Measurements from ENCODE around the gene FAM131C. TPM values are rescaled to one million over a fixed set of nuclear protein-coding genes. Genes with fewer than 3 reads are reported as not detected.

The FAM131C gene
- total RNA-seq, 4 donors from 2014 or later, result 0.28 to 0.85 TPM; not detected in 2

DNA sequence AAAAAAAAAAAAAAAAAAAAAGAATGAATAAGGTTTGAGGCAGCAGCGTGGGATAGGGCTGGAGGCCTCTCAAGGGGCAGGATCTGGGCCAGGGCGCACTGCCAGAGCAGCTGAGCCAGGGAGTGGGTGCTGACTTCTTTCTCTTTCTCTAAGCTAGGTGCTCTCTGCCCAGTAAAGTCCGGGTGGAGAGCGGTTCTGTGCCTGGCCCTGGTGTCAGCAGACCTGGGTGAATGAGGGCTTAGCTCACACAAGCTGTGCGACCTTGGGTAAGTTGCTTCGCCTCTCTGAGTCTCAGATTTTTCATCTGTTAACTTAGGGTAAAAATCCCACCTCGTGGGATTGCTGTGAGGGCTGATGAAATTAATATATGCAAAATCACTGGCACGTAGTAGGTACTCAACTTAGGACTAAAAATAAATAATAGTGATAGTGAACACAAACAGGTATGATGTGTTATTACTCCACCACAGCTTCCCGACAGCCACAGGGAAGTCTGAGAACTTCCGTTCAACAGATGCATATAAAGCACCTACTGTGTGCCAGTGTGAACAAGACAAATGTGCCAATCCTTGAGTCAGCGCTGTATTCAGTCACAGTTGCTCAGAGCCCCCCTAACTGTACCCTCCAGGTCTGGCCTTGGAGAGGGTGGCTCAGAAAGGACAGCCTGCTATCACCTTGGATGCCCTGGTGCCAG lies 2.0 kb upstream of the FAM131C start:
- TF ChIP-seq POLR2A (IDR thresholded peaks at IDR 0.05), result no peak
- TF ChIP-seq, protein P1, sequence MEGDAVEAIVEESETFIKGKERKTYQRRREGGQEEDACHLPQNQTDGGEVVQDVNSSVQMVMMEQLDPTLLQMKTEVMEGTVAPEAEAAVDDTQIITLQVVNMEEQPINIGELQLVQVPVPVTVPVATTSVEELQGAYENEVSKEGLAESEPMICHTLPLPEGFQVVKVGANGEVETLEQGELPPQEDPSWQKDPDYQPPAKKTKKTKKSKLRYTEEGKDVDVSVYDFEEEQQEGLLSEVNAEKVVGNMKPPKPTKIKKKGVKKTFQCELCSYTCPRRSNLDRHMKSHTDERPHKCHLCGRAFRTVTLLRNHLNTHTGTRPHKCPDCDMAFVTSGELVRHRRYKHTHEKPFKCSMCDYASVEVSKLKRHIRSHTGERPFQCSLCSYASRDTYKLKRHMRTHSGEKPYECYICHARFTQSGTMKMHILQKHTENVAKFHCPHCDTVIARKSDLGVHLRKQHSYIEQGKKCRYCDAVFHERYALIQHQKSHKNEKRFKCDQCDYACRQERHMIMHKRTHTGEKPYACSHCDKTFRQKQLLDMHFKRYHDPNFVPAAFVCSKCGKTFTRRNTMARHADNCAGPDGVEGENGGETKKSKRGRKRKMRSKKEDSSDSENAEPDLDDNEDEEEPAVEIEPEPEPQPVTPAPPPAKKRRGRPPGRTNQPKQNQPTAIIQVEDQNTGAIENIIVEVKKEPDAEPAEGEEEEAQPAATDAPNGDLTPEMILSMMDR (IDR thresholded peaks at IDR 0.05), result no peak
- Histone ChIP-seq H3K9me3 (no peaks in the 10 kb centered on the region), H3K27me3 (no peaks in the 10 kb centered on the region), H3K4me3 (no peak overlapping the region), H3K27ac (peak overlapping the region; percentile 39 to 72), H3K4me1 (peaks cover 4 to 11% of the 10 kb centered on the region in 2 donors), H3K36me3 (no peaks in the 10 kb centered on the region)
- DNase-seq, result peak; percentile 85 to 87
- intact Hi-C loops (cut with DNase I; ENCODE audit: low total_unique reads), result loop anchor here (5.0 to 10.0 kb wide), 2 partner anchors 169 to 287 kb away; no protein-coding TSS in a partner anchor

DNA sequence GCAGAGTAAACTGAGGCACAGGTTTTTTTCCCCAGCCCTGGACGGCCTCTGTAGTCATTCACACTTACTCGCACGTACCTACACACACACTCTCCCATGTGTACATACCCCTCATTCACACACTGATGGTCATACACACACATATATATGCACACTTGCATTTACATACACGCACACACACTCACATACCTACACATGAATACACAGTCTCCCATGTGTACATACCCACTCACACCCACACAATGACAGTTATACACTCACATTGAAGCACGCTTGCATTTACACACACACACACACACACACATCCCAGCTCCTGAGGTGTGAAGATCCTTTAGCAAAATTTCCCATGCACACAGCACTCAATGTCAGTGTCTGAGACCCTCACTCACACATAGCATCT lies 766 bp upstream of the FAM131C start:
- intact Hi-C loops (cut with DNase I; ENCODE audit: low total_unique reads), result loop anchor here (5.0 to 10.0 kb wide), 2 partner anchors 52 to 171 kb away; partner anchors contain the start of gene CLCNKA
- no peaks in the 10 kb centered on the region for H3K36me3 ChIP-seq
- H3K4me1 ChIP-seq, result peaks cover 4 to 11% of the 10 kb centered on the region in 2 donors
- no peak for DNase-seq
- TF ChIP-seq, protein P1 (IDR thresholded peaks at IDR 0.05), result no peak
- H3K27ac ChIP-seq, result peak overlapping the region in 1 of 2 donors; percentile 11
- no peaks in the 10 kb centered on the region for H3K27me3 ChIP-seq
- no peaks in the 10 kb centered on the region for H3K9me3 ChIP-seq
- no peak overlapping the region for H3K4me3 ChIP-seq

DNA sequence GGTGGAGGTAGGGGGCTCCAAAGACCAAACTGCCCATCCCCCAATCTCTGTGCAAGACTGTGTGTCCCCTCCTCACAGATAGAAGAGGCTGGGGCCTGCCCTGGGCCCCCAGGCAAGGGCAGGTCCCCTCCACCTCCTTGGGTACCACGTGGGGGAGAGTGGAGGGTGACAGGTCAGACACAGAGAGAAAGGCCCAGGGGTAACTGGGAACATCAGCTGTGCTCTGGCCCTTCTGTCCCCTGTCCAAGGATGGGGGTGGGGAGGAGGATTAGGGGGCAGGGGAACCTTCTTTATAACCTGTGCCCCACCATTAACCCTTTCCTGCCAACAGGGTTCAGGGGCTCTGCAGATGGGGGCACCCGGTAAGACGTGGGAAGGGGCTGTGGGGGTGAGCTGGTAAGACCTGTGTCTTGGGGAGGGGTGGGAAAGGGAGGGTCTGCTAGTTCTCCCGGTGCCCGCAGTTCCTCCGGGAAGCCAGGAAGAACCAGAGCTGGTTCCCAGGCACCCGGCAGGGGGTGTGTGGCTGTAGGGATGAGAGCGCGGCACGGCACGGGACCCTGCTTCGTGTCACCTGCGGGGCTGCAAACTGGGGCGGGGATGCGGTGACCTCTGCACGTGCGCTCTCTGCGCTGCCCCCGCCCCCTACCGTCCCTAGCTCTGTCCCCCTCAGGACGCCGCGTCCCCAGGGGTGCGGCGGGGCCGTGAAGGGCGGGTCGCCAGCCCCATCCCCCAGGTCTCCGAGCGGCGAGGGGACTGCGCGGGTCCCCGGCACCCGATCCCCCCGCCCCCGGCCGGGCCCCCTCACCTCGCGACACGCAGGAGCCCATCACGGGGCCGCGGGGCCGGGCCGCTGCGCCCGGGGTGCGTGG lies 601 bp downstream of the FAM131C start:
- Histone ChIP-seq H3K27me3 (no peaks in the 10 kb centered on the region), H3K9me3 (no peaks in the 10 kb centered on the region), H3K36me3 (no peaks in the 10 kb centered on the region), H3K4me1 (peaks cover 4 to 11% of the 10 kb centered on the region in 2 donors), H3K4me3 (peak overlapping the region; percentile 25 to 40), H3K27ac (peak overlapping the region in 1 of 2 donors; percentile 12)
- intact Hi-C loops (cut with DNase I; ENCODE audit: low total_unique reads), result loop anchor here (5.0 to 10.0 kb wide), 2 partner anchors 51 to 172 kb away; partner anchors contain the start of gene CLCNKA
- DNase-seq, result no peak
- TF ChIP-seq, protein P1 (IDR thresholded peaks at IDR 0.05), result no peak
- no peak for TF ChIP-seq POLR2A (IDR thresholded peaks at IDR 0.05)

DNA sequence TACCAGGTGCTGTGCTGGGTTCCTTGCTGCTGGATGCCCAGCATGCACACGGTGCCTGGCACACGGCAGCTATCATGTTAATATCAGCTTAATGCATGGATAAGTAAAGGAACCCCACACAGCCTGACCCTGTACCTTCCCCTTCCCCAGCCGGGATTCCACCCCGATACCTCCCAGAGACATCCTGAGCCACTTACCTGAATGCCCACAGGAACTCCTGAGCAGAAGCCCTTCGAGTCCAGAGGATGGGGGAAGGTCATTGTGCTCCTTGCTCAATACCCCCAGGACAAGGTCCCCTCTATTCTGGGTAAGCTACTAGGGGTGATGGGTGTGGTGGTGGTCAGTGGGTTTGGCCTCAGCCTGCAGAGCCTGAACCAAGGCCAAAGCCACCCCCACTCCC lies 1.4 kb downstream of the FAM131C start:
- Histone ChIP-seq H3K4me1 (peaks cover 4 to 11% of the 10 kb centered on the region in 2 donors), H3K36me3 (no peaks in the 10 kb centered on the region), H3K4me3 (no peak overlapping the region), H3K27me3 (no peaks in the 10 kb centered on the region), H3K9me3 (no peaks in the 10 kb centered on the region), H3K27ac (no peak overlapping the region)
- DNase-seq, result no peak
- intact Hi-C loops (cut with DNase I; ENCODE audit: low total_unique reads), result loop anchor here (5.0 to 10.0 kb wide), 2 partner anchors 50 to 173 kb away; partner anchors contain the start of gene CLCNKA
- TF ChIP-seq POLR2A (IDR thresholded peaks at IDR 0.05), result no peak
- TF ChIP-seq, protein P1 (IDR thresholded peaks at IDR 0.05), result no peak
